Ovary (tissue), 9 donors: ENCODE results near the gene NPHP1. TPM values are rescaled to one million over a fixed set of nuclear protein-coding genes. Genes with fewer than 3 reads are reported as not detected.
"Not testable (repeated sequence)": the region's sequence is repeated elsewhere in the genome, so short reads cannot be mapped to it uniquely, and the experiment has no call there.

Experiments
- DNase-seq, 5 donors: peaks; one replicate each; pipeline ENCODE4 v3.0.0-alpha.2; 2019 to 2020
- H3K27ac ChIP-seq, 2 donors: fragments of 200-600 bp; one replicate each; pipeline versions ENCODE4 v1.5.1 to v1.8.0; 2019 to 2022
- H3K27me3 ChIP-seq: fragments of 200-600 bp; one replicate; pipeline ENCODE4 v1.8.0; 2022
- H3K36me3 ChIP-seq: fragments of 200-600 bp; sonication (generic); one replicate; pipeline ENCODE4 v1.5.1; 2019
- H3K4me1 ChIP-seq: one replicate; pipeline ENCODE4 v1.8.1; 2013; ENCODE audit warnings: mild to moderate bottlenecking, moderate library complexity; ENCODE audit not compliant: insufficient read depth
- H3K4me3 ChIP-seq: fragments of 200-600 bp; sonication (generic); one replicate; pipeline ENCODE4 v1.5.1; 2017
- H3K9me3 ChIP-seq, 2 donors: fragments of 200-600 bp in 1 of 2; sonication (generic) in 1 of 2; one replicate each; pipeline versions ENCODE4 v1.5.1 to v1.8.1; 2013 to 2019; ENCODE audit warnings: mild to moderate bottlenecking in 1 of 2, moderate library complexity in 1 of 2
- CTCF ChIP-seq, 3 donors: fragments of 450-650 bp in 2 of 3; fragments of 200-600 bp in 1 of 3; IDR thresholded peaks; one replicate each; pipeline versions ENCODE4 v1.5.1 to v1.8.0; 2016 to 2022; ENCODE audit warnings: antibody characterized with exemption in 3 of 3, mild to moderate bottlenecking in 1 of 3
- EP300 ChIP-seq: sonication (generic); formaldehyde crosslinking; IDR thresholded peaks from one replicate; pipeline ENCODE4 v1.6.1; 2017; ENCODE audit warnings: antibody characterized with exemption
- POLR2A ChIP-seq: fragments of 450-650 bp; IDR thresholded peaks from one replicate; pipeline ENCODE4 v1.6.1; 2017; ENCODE audit warnings: antibody characterized with exemption, mild to moderate bottlenecking, moderate library complexity
- WGBS, 3 donors: extraction: QIAGEN DNeasy Blood & Tissue Kit in 1 of 3; methylation state at CpG; one replicate each; pipeline versions ENCODE4 v1.1.5 to v1.1.7; 2013 to 2017; 5-methylcytosine and 5-hydroxymethylcytosine counted together
- intact Hi-C, 4 donors: fragments of 100-400 bp; cut with DNase I; formaldehyde crosslinking; loops; one replicate each; pipeline versions ENCODE4 v1.11.0 to v1.15.1; 2022 to 2023
- polyA plus RNA-seq, 2 donors: library from polyadenylated mRNA; stranded (reverse); fragments of 200-250 nt in 1 of 2; fragments of 350-450 nt in 1 of 2; fragmentation: Illumina TruSeq in 1 of 2; extraction: RNeasy Lipid Tissue Mini Kit (QIAGEN cat#74804) in 1 of 2; gene quantifications; one replicate each; pipeline ENCODE4 v1.2.3, GENCODE V29; 2013 to 2014
- total RNA-seq, 7 donors: library from RNA; depleted of rRNA in 2 of 7; stranded (reverse); fragments of >200 nt in 2 of 7; fragmentation: NEBNext Ultra II Directional in 3 of 7; extraction: Animal tissue kit (Norgen Biotek cat#: 25700) in 3 of 7; gene quantifications; one replicate each; pipeline versions ENCODE4 v1.1.0 to v1.2.4, GENCODE V29; 2016 to 2023
- donor health status: DM: no; HTN: no; CAD: no; lungs with moderate emphysema.
- donor health status: DM: no; HTN: no; CAD: no.
- donor health status: Bipolar disorder and iron deficiency.
- donor health status: DM: yes; HTN: yes; CAD: no.
- donor health status: DM: no; HTN: no; CAD: no.
- donor health status: DM: yes; HTN: yes; CAD: no.

The NPHP1 gene
- total and polyA plus RNA-seq, 9 donors = 4.2 to 21.6 (median 6.1) TPM

GRCh38 chr2:110113961-110114591 lies 90.7 kb downstream of the NPHP1 start:
- H3K27me3 ChIP-seq = no peaks in the 10 kb centered on the region
- 80 to 87% (median 82%) methylated on average over 8 of the region's 8 CpGs for WGBS, 3 donors
- no peak for DNase-seq
- no peaks in the 10 kb centered on the region for H3K9me3 ChIP-seq
- no peaks in the 10 kb centered on the region for H3K36me3 ChIP-seq
- no peak for TF ChIP-seq POLR2A
- no peak for TF ChIP-seq EP300
- TF ChIP-seq CTCF (IDR thresholded peaks at IDR 0.05) = no peak
- H3K4me1 ChIP-seq = peaks cover 3% of the 10 kb centered on the region
- intact Hi-C loops = no loop called here
- H3K27ac ChIP-seq = no peak overlapping the region
- H3K4me3 ChIP-seq = no peak overlapping the region

GRCh38 chr2:110108291-110108690 lies 96.5 kb downstream of the NPHP1 start:
- WGBS, 3 donors = 89 to 93% (median 90%) methylated on average over 2 of the region's 2 CpGs
- H3K4me3 ChIP-seq, intact Hi-C loops, H3K9me3 ChIP-seq, H3K27me3 ChIP-seq, H3K36me3 ChIP-seq, H3K27ac ChIP-seq, DNase-seq, H3K4me1 ChIP-seq: not testable (repeated sequence)

- intact Hi-C loops = no loop called here
- WGBS, 3 donors = 84 to 92% (median 90%) methylated on average over 3 of the region's 3 CpGs
- DNase-seq = no peak
- Histone ChIP-seq H3K27ac (no peak overlapping the region), H3K9me3 (no peaks in the 10 kb centered on the region), H3K36me3 (no peaks in the 10 kb centered on the region), H3K27me3 (no peaks in the 10 kb centered on the region), H3K4me1 (no peaks in the 10 kb centered on the region), H3K4me3 (no peak overlapping the region)
- TF ChIP-seq POLR2A (no peak), EP300 (no peak), CTCF (IDR thresholded peaks at IDR 0.05) (no peak)
Observed at GRCh38 chr2:110107092-110108079, 97.4 kb downstream of the NPHP1 start.

- 73 to 83% (median 76%) methylated on average over 6 of the region's 6 CpGs for WGBS, 3 donors
- intact Hi-C loops = no loop called here
- Histone ChIP-seq H3K4me1 (no peaks in the 10 kb centered on the region), H3K27ac (no peak overlapping the region), H3K4me3 (no peak overlapping the region), H3K27me3 (no peaks in the 10 kb centered on the region), H3K36me3 (no peaks in the 10 kb centered on the region), H3K9me3 (no peaks in the 10 kb centered on the region)
- TF ChIP-seq EP300 (no peak), CTCF (IDR thresholded peaks at IDR 0.05) (no peak), POLR2A (no peak)
- DNase-seq = no peak
Observed at GRCh38 chr2:110106642-110107041, 98.2 kb downstream of the NPHP1 start.
